IMR-90 (cell line): ENCODE measurements around the gene KY. TPM values are rescaled to one million over a fixed set of nuclear protein-coding genes. Genes with fewer than 3 reads are reported as not detected.

Experiments
- ATAC-seq: fragments of 200-7000 bp; cut with Tn5 transposase; 2 replicates; pipeline ENCODE4 v1.9.1; 2020; ENCODE audit warnings: low read depth, mild to moderate bottlenecking, moderate library complexity
- BruUV-seq: library from RNA; stranded (reverse); fragments of 400-500 nt; replicated peaks from 2 replicates; lab custom pipeline; 2021; lab: Mats Ljungman, UMichigan
- CTCF ChIA-PET: fragments of 300-600 bp; formaldehyde crosslinking; extraction: SDS; loops from one replicate; lab custom pipeline; 2021; ENCODE audit warnings: antibody characterized with exemption; lab: Yijun Ruan, JAX
- POLR2A ChIA-PET: fragments of 300-600 bp; sonication (Branson Sonifier 250); formaldehyde crosslinking; loops from one replicate; lab custom pipeline; 2022; ENCODE audit warnings: antibody characterized with exemption; ENCODE audit not compliant: unreplicated experiment; lab: Charles Lee
- DNase-seq: peaks from one replicate; pipeline ENCODE4 v3.0.0; 2013
- H2AFZ ChIP-seq: replicated peaks from 2 replicates; pipeline ENCODE3; 2013; ENCODE audit warnings: low read length, mild to moderate bottlenecking; ENCODE audit not compliant: poor library complexity
- H2AK5ac ChIP-seq: 2 replicates; pipeline ENCODE4 v1.6.1; 2013; ENCODE audit warnings: low read depth, low read length, inconsistent platforms
- H2AK9ac ChIP-seq: replicated peaks from 2 replicates; pipeline ENCODE3; 2013; ENCODE audit warnings: mild to moderate bottlenecking, low read depth, low read length, moderate library complexity; ENCODE audit not compliant: poor library complexity
- H2BK120ac ChIP-seq: 2 replicates; pipeline ENCODE4 v1.6.1; 2013; ENCODE audit warnings: low read depth, low read length, inconsistent platforms
- H2BK15ac ChIP-seq: 3 replicates; pipeline ENCODE4 v1.6.1; 2013; ENCODE audit warnings: low read depth, low read length, inconsistent platforms
- H2BK20ac ChIP-seq: 2 replicates; pipeline ENCODE4 v1.6.1; 2013; ENCODE audit warnings: low read depth, mild to moderate bottlenecking, inconsistent platforms, low read length, moderate library complexity
- H2BK5ac ChIP-seq: 2 replicates; pipeline ENCODE4 v1.6.1; 2013; ENCODE audit warnings: mild to moderate bottlenecking, low read depth, low read length, inconsistent platforms; ENCODE audit not compliant: poor library complexity, severe bottlenecking
- H3K14ac ChIP-seq: replicated peaks from 2 replicates; pipeline ENCODE4 v1.6.1; 2013; ENCODE audit warnings: low read depth, low read length, inconsistent platforms
- H3K18ac ChIP-seq: 2 replicates; pipeline ENCODE4 v1.6.1; 2013; ENCODE audit warnings: low read depth, low read length, control low read depth
- H3K23ac ChIP-seq: 2 replicates; pipeline ENCODE4 v1.6.1; 2013; ENCODE audit warnings: low read depth, low read length, inconsistent platforms
- H3K27ac ChIP-seq: 2 replicates; pipeline ENCODE4 v1.5.1; 2013; ENCODE audit warnings: mild to moderate bottlenecking, control low read depth, low read length; ENCODE audit not compliant: insufficient read depth
- H3K27me3 ChIP-seq: 2 replicates; pipeline ENCODE4 v1.6.1; 2013; ENCODE audit warnings: low read length; ENCODE audit not compliant: control insufficient read depth, insufficient read depth
- H3K36me3 ChIP-seq: 2 replicates; pipeline ENCODE4 v1.6.1; 2013; ENCODE audit warnings: low read length, mixed read lengths; ENCODE audit not compliant: control insufficient read depth, insufficient read depth
- H3K4ac ChIP-seq: 2 replicates; pipeline ENCODE4 v1.6.1; 2013; ENCODE audit warnings: low read depth, low read length, inconsistent platforms
- H3K4me1 ChIP-seq: 2 replicates; pipeline ENCODE4 v1.6.1; 2013; ENCODE audit warnings: low read length, mixed read lengths; ENCODE audit not compliant: control insufficient read depth, insufficient read depth
- H3K4me2 ChIP-seq: 2 replicates; pipeline ENCODE4 v1.6.1; 2013; ENCODE audit warnings: low read depth, mild to moderate bottlenecking, control low read depth, low read length, moderate library complexity
- H3K4me3 ChIP-seq: 2 replicates; pipeline ENCODE4 v1.5.1; 2013; ENCODE audit warnings: low read depth, mild to moderate bottlenecking, control low read depth, low read length, moderate library complexity; ENCODE audit not compliant: insufficient read depth
- H3K56ac ChIP-seq: 2 replicates; pipeline ENCODE4 v1.6.1; 2013; ENCODE audit warnings: low read length, inconsistent platforms; ENCODE audit not compliant: insufficient read depth; ENCODE audit errors: extremely low read depth
- H3K79me1 ChIP-seq, 2 experiments: 2 replicates each; pipeline ENCODE4 v1.6.1; 2013; ENCODE audit warnings: low read length in 2 of 2, inconsistent platforms in 1 of 2, low read depth in 1 of 2
- H3K9ac ChIP-seq: 2 replicates; pipeline ENCODE4 v1.6.1; 2013; ENCODE audit warnings: low read depth, low read length, control low read depth
- H3K9me1 ChIP-seq: 2 replicates; pipeline ENCODE4 v1.6.1; 2013; ENCODE audit warnings: low read length, inconsistent platforms; ENCODE audit not compliant: insufficient read depth
- H3K9me3 ChIP-seq: 2 replicates; pipeline ENCODE4 v1.6.1; 2013; ENCODE audit warnings: low read length; ENCODE audit not compliant: control insufficient read depth, insufficient read depth
- H4K20me1 ChIP-seq: 2 replicates; pipeline ENCODE4 v1.6.1; 2013; ENCODE audit warnings: low read length, inconsistent platforms; ENCODE audit not compliant: insufficient read depth
- H4K5ac ChIP-seq: 2 replicates; pipeline ENCODE4 v1.6.1; 2013; ENCODE audit warnings: mild to moderate bottlenecking, low read depth, low read length, control low read depth
- H4K8ac ChIP-seq, 2 experiments: 2 replicates each; pipeline ENCODE4 v1.6.1; 2013; ENCODE audit warnings: low read depth in 2 of 2, low read length in 2 of 2, control low read depth in 1 of 2, inconsistent platforms in 1 of 2
- H4K91ac ChIP-seq: 2 replicates; pipeline ENCODE4 v1.6.1; 2013; ENCODE audit warnings: low read depth, low read length, inconsistent platforms; ENCODE audit not compliant: insufficient read depth
- CEBPB ChIP-seq: IDR thresholded peaks from 2 replicates; pipeline ENCODE4 v1.6.1; 2012; ENCODE audit warnings: low read depth, low read length, improper control_type of control experiment
- CTCF ChIP-seq: conservative IDR thresholded peaks from 2 replicates; pipeline ENCODE4 v1.5.1; 2012; ENCODE audit warnings: mild to moderate bottlenecking, low read depth, low read length, improper control_type of control experiment
- MAZ ChIP-seq: IDR thresholded peaks from 2 replicates; pipeline ENCODE4 v1.6.1; 2012; ENCODE audit warnings: low read depth, mild to moderate bottlenecking, low read length, improper control_type of control experiment, moderate library complexity, borderline replicate concordance
- NFE2L2 ChIP-seq: fragments of 150-350 bp; IDR thresholded peaks from 2 replicates; pipeline ENCODE4 v1.6.1; 2016; ENCODE audit warnings: low read depth, mild to moderate bottlenecking, low read length
- POLR2A ChIP-seq: IDR thresholded peaks from 2 replicates; pipeline ENCODE4 v1.6.1; 2012; ENCODE audit warnings: mild to moderate bottlenecking, low read depth, low read length
- RAD21 ChIP-seq: IDR thresholded peaks from 2 replicates; pipeline ENCODE4 v1.6.1; 2012; ENCODE audit warnings: low read length, improper control_type of control experiment
- SMC3 ChIP-seq: fragments of 150-350 bp; IDR thresholded peaks from 2 replicates; pipeline ENCODE4 v1.6.1; 2016; ENCODE audit warnings: low read depth, mild to moderate bottlenecking, antibody characterized with exemption, low read length, moderate library complexity
- WGBS, 2 experiments: methylation state at CpG; one replicate each; pipeline versions ENCODE4 v1.1.5 to v1.1.7; 2013; ENCODE audit warnings: missing lambda C conversion rate in 2 of 2; ENCODE audit not compliant: insufficient read length in 1 of 2; ENCODE audit errors: extremely low coverage in 2 of 2; 5-methylcytosine and 5-hydroxymethylcytosine counted together
- dilution Hi-C: fragments of 300-500 bp; cut with HindIII; formaldehyde crosslinking; loops from one replicate; pipeline ENCODE4 v1.14.3; 2018; ENCODE audit warnings: low sequenced_read_pairs; ENCODE audit not compliant: unreplicated experiment
- in situ Hi-C: fragments of 300-500 bp; cut with MboI; formaldehyde crosslinking; loops from 3 replicates; pipeline ENCODE4 v1.14.3; 2019; ENCODE audit warnings: low sequenced_read_pairs, inconsistent platforms, mixed read lengths
- intact Hi-C: fragments of 100-400 bp; cut with micrococcal nuclease; formaldehyde crosslinking; loops from 2 replicates; pipeline ENCODE4 v1.10.0; 2022
- polyA plus RNA-seq, 3 experiments: library from polyadenylated mRNA; depleted of rRNA; stranded (reverse); fragments of >200 nt; gene quantifications; 2 replicates each; pipeline ENCODE4 v1.2.3, GENCODE V29; 2012; ENCODE audit warnings: low replicate concordance in 1 of 3
- total RNA-seq: library from RNA; depleted of rRNA; stranded (reverse); fragments of >200 nt; gene quantifications from 2 replicates; pipeline ENCODE4 v1.2.3, GENCODE V29; 2012

Gene KY
- total and polyA plus RNA-seq, 2 of the 4 experiments (the other 2 are of a cell fraction), result under 0.01 to 0.09 TPM

DNA sequence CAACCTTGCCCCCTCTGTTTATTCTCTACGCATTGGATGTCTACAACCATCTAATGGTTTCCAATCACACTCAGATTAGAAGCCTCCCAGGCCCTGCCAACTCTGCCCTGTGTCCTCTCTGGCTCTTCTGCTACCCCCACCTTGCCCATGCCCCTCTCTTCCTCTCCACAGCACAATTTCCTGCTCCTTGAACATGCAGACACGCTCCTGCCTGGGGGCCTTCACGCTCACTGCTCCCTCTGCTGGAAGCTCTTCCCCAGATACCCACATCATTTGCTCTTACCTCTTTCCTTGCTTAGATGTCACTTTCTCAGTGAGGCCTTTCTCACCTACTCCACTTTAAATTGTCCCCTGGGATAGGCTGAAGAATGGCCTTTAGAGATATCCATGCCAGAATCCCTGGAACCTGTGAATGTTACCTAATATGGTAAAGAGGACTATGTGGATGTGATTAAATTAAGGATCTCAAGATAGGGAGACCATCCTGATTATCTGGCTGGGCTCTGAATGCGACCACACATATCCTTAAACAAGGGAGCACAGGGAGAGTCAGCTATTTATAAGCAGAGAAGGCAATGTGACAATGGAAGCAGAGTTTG, 9.9 kb downstream of the KY start:
- CTCF ChIA-PET, result interaction anchor here (0.6 to 1.8 kb wide), 3 partner anchors 29 to 44 kb away, joined by 3 to 8 read pairs (median 3); no protein-coding TSS in a partner anchor
- BruUV-seq, result no TSS peak
- in situ Hi-C loops, result no loop called here

More for the DNA sequence above, 9.9 kb downstream of the KY start:
- Histone ChIP-seq H4K5ac (no peak overlapping the region), H3K4me1 (no peaks in the 10 kb centered on the region), H3K4me3 (no peak overlapping the region), H3K36me3 (no peaks in the 10 kb centered on the region), H3K79me1 (no peaks in the 10 kb centered on the region), H3K27ac (no peak overlapping the region), H4K91ac (no peak overlapping the region), H3K18ac (no peak overlapping the region), H3K4me2 (no peak overlapping the region), H4K8ac (no peak overlapping the region), H3K9me1 (no peaks in the 10 kb centered on the region), H3K9me3 (no peaks in the 10 kb centered on the region), H2BK15ac (no peak overlapping the region), H2AK9ac (no peak overlapping the region), H3K14ac (no peak overlapping the region), H2BK120ac (no peak overlapping the region), H2AFZ (peak overlapping the region; percentile 36), H3K4ac (no peak overlapping the region), H3K9ac (no peak overlapping the region), H2BK20ac (no peak overlapping the region), H2BK5ac (no peak overlapping the region), H3K23ac (no peak overlapping the region), H4K20me1 (no peaks in the 10 kb centered on the region), H3K27me3 (peaks cover 16% of the 10 kb centered on the region; the same call in 1 of the 2 replicates), H3K56ac (no peak overlapping the region), H2AK5ac (no peak overlapping the region)
- DNase-seq (peak; percentile 49), ATAC-seq (peak; percentile 84)
- intact Hi-C loops (loop anchor here (1.0 to 2.0 kb wide), 2 partner anchors 40 to 332 kb away; no protein-coding TSS in a partner anchor), dilution Hi-C loops (no loop called here)
- WGBS, 2 experiments, result no CpG with 5 or more reads among the region's 4 CpGs
- POLR2A ChIA-PET, result no interaction called here
- TF ChIP-seq MAZ, result peak; percentile 46; the same call in 1 of the 2 replicates
- no peak for TF ChIP-seq POLR2A
- peak; percentile 44 for TF ChIP-seq RAD21
- no peak for TF ChIP-seq CEBPB
- TF ChIP-seq SMC3, result peak; percentile 49; the same call in 1 of the 2 replicates
- TF ChIP-seq CTCF, result peak; percentile 57
- no peak for TF ChIP-seq NFE2L2
